ENCODE results near the gene TMEM117. TPM values are rescaled to one million over a fixed set of nuclear protein-coding genes. Genes with fewer than 3 reads are reported as not detected.

The TMEM117 gene
- total and polyA plus RNA-seq, 2 donors (not counting 3 experiments of a cell fraction or from before 2014, with no cell fraction given), result 1.2 to 3.8 TPM

- DNase-seq (ENCODE audit: low read depth, low spot score), result no peak
These were observed 129.1 kb downstream of the TMEM117 start for GRCh38 chr12:43964961-43965360.

DNA sequence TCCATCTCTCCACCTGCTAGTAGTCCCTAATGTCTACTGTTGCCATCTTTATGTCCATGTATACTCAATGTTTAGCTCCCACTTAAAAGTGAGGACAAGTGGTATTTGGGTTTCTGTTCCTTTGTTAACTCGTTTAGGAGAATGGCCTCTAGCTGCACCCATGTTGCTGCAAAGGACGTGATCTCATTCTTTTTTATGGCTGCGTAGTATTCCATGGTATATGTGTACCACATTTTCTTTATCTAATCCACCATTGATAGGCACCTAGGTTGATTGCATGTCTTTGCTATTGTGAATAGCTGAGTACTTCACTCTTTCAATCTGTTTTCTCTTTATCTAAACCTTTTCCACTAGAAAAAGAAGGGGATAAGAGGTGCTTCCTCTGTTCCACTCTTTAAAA is 130.0 kb downstream of the TMEM117 start:
- intact Hi-C loops (cut with micrococcal nuclease) (no loop called here), dilution Hi-C loops (cut with MboI; ENCODE audit: extremely low pct_ligation_motif_present, low sequenced_read_pairs) (no loop called here)
- no peaks in the 10 kb centered on the region for H3K27me3 ChIP-seq (ENCODE audit: control insufficient read depth in 2 of 2, insufficient read depth in 2 of 2, low read length in 2 of 2)
- no peaks in the 10 kb centered on the region for H3K79me2 ChIP-seq (ENCODE audit: control insufficient read depth, insufficient read depth, low read length)
- no peak for FAIRE-seq
- no peak overlapping the region for H3K4me2 ChIP-seq (ENCODE audit: insufficient read depth, low read length)
- no peaks in the 10 kb centered on the region for H3K36me3 ChIP-seq (ENCODE audit: control insufficient read depth in 2 of 2, extremely low read depth in 1 of 2, insufficient read depth in 2 of 2, low read length in 2 of 2)
- POLR2A ChIA-PET, result no interaction called here
- no peak overlapping the region for H3K9ac ChIP-seq (replicated peaks; ENCODE audit: extremely low read depth, insufficient read depth, low read length)
- no peaks in the 10 kb centered on the region for H3K9me1 ChIP-seq (replicated peaks; ENCODE audit: control insufficient read depth, extremely low read depth, insufficient read depth, low read length)
- no peaks in the 10 kb centered on the region for H4K20me1 ChIP-seq (replicated peaks; ENCODE audit: control insufficient read depth, extremely low read depth, insufficient read depth, low read length)
- H3K27ac ChIP-seq (ENCODE audit: insufficient read depth, low read depth, low read length), result no peak overlapping the region
- no peaks in the 10 kb centered on the region for H3K4me1 ChIP-seq (ENCODE audit: control insufficient read depth, extremely low read depth, insufficient read depth, low read length)
- CTCF ChIA-PET, result no interaction called here
- no TSS peak for BruUV-seq (replicated peaks)
- H2AFZ ChIP-seq (ENCODE audit: low read depth, low read length), result no peak overlapping the region
- no peaks in the 10 kb centered on the region for H3K9me3 ChIP-seq (replicated peaks; ENCODE audit: control insufficient read depth, insufficient read depth, low read length)
- DNase-seq (ENCODE audit: low read depth, low spot score), result no peak
- H3K4me3 ChIP-seq (replicated peaks in 1 of 3; ENCODE audit: insufficient read depth in 1 of 3, low read depth in 1 of 3, low read length in 3 of 3), result no peak overlapping the region
- TF ChIP-seq, protein P1, sequence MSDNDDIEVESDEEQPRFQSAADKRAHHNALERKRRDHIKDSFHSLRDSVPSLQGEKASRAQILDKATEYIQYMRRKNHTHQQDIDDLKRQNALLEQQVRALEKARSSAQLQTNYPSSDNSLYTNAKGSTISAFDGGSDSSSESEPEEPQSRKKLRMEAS (IDR thresholded peaks at IDR 0.05; ENCODE audit: insufficient read depth, insufficient read length), result no peak
- TF ChIP-seq POLR2A (IDR thresholded peaks at IDR 0.05; ENCODE audit: low read depth, low read length) (no peak), POLR2AphosphoS5 (IDR thresholded peaks at IDR 0.05; ENCODE audit: insufficient read depth, low read depth, low read length) (no peak), JUN (IDR thresholded peaks at IDR 0.05; ENCODE audit: borderline replicate concordance, insufficient read depth, insufficient read length, low read depth) (no peak), MYC (IDR thresholded peaks at IDR 0.05; ENCODE audit: low read depth, low read length) (no peak), CTCF (IDR thresholded peaks at IDR 0.05; ENCODE audit: extremely low read depth in 1 of 2, insufficient read depth in 1 of 2, low read depth in 1 of 2, low read length in 2 of 2) (no peak), GATA2 (IDR thresholded peaks at IDR 0.05; ENCODE audit: insufficient read depth, insufficient read length, low read depth, low read length) (no peak), FOS (IDR thresholded peaks at IDR 0.05; ENCODE audit: borderline replicate concordance, insufficient read depth, low read length) (no peak), EZH2 (IDR thresholded peaks at IDR 0.05; ENCODE audit: borderline replicate concordance, low read depth, low read length, severe bottlenecking) (no peak)

More at GRCh38 chr12:43964961-43965360, 129.1 kb downstream of the TMEM117 start:
- ChIA-PET POLR2A (no interaction called here), CTCF (no interaction called here)
- H3K9me1 ChIP-seq (replicated peaks; ENCODE audit: control insufficient read depth, extremely low read depth, insufficient read depth, low read length), result no peaks in the 10 kb centered on the region
- dilution Hi-C loops (cut with MboI; ENCODE audit: extremely low pct_ligation_motif_present, low sequenced_read_pairs) (no loop called here), intact Hi-C loops (cut with micrococcal nuclease) (no loop called here)
- FAIRE-seq, result no peak
- H3K4me3 ChIP-seq (replicated peaks in 1 of 3; ENCODE audit: insufficient read depth in 1 of 3, low read depth in 1 of 3, low read length in 3 of 3), result no peak overlapping the region
- H3K27ac ChIP-seq (ENCODE audit: insufficient read depth, low read depth, low read length), result no peak overlapping the region
- BruUV-seq (replicated peaks), result no TSS peak
- no peaks in the 10 kb centered on the region for H3K79me2 ChIP-seq (ENCODE audit: control insufficient read depth, insufficient read depth, low read length)
- H3K27me3 ChIP-seq (ENCODE audit: control insufficient read depth in 2 of 2, insufficient read depth in 2 of 2, low read length in 2 of 2), result no peaks in the 10 kb centered on the region
- TF ChIP-seq EZH2 (IDR thresholded peaks at IDR 0.05; ENCODE audit: borderline replicate concordance, low read depth, low read length, severe bottlenecking), result no peak
- H3K36me3 ChIP-seq (ENCODE audit: control insufficient read depth in 2 of 2, extremely low read depth in 1 of 2, insufficient read depth in 2 of 2, low read length in 2 of 2), result no peaks in the 10 kb centered on the region
- no peaks in the 10 kb centered on the region for H3K4me1 ChIP-seq (ENCODE audit: control insufficient read depth, extremely low read depth, insufficient read depth, low read length)
- no peaks in the 10 kb centered on the region for H4K20me1 ChIP-seq (replicated peaks; ENCODE audit: control insufficient read depth, extremely low read depth, insufficient read depth, low read length)
- no peak overlapping the region for H3K9ac ChIP-seq (replicated peaks; ENCODE audit: extremely low read depth, insufficient read depth, low read length)
- no peaks in the 10 kb centered on the region for H3K9me3 ChIP-seq (replicated peaks; ENCODE audit: control insufficient read depth, insufficient read depth, low read length)
- H3K4me2 ChIP-seq (ENCODE audit: insufficient read depth, low read length), result no peak overlapping the region
- no peak overlapping the region for H2AFZ ChIP-seq (ENCODE audit: low read depth, low read length)

All from endothelial cell of umbilical vein (primary cell).